WTC11 (cell line): ENCODE data around the gene ELAVL1.

Experiments
- ATF3 ChIP-seq: sonication (generic); formaldehyde crosslinking; conservative IDR thresholded peaks from 2 replicates; pipeline ENCODE4 v1.8.1; 2022; ENCODE audit warnings: mild to moderate bottlenecking, missing genetic modification reagents
- CREB1 ChIP-seq: sonication (generic); formaldehyde crosslinking; IDR thresholded peaks from 2 replicates; pipeline ENCODE4 v1.8.0; 2023; ENCODE audit warnings: mild to moderate bottlenecking, missing genetic modification reagents
- CTCF ChIP-seq: fragments of 200-600 bp; IDR thresholded peaks from 2 replicates; pipeline ENCODE4 v1.8.0; 2022; ENCODE audit warnings: antibody characterized with exemption
- SMAD4 ChIP-seq: sonication (generic); formaldehyde crosslinking; IDR thresholded peaks from 2 replicates; pipeline ENCODE4 v1.8.0; 2022; ENCODE audit warnings: mild to moderate bottlenecking, missing genetic modification reagents
- ZNF416 ChIP-seq: fragments of 250-450 bp; sonication (Bioruptor Pico); IDR thresholded peaks from 2 replicates; pipeline ENCODE4 v1.9.0; 2021; ENCODE audit warnings: mild to moderate bottlenecking, inconsistent platforms

GRCh38 chr19:7940841-7941240 lies 64.6 kb downstream of the ELAVL1 start:
- TF ChIP-seq ATF3 (CRISPR knock-in tag) (no peak), SMAD4 (CRISPR knock-in tag) (no peak), CTCF (no peak), ZNF416 (CRISPR knock-in tag) (no peak), CREB1 (CRISPR knock-in tag) (no peak)
